GM12892 (cell line): Measurements from ENCODE around the gene PRR5.

ENCODE experiments used
- POLR2A ChIP-seq: IDR thresholded peaks from 2 replicates; pipeline ENCODE4 v1.6.1; 2011; ENCODE audit warnings: low read depth, low read length, control low read depth
- POLR2AphosphoS5 ChIP-seq: IDR thresholded peaks from 2 replicates; pipeline ENCODE4 v1.6.1; 2011; ENCODE audit warnings: low read depth, low read length, control low read depth

- TF ChIP-seq POLR2A (no peak), POLR2AphosphoS5 (no peak)
Measured at GRCh38 chr22:44700456-44700855, 1.5 kb upstream of the PRR5 start.
